ENCODE measurements around the gene HIKESHI. TPM values are rescaled to one million over a fixed set of nuclear protein-coding genes. Genes with fewer than 3 reads are reported as not detected.
A peak's percentile ranks its signal among the peaks of the same experiment; 100 is the strongest.

Gene HIKESHI, protein sequence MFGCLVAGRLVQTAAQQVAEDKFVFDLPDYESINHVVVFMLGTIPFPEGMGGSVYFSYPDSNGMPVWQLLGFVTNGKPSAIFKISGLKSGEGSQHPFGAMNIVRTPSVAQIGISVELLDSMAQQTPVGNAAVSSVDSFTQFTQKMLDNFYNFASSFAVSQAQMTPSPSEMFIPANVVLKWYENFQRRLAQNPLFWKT
- total RNA-seq (2021; ENCODE audit: unreplicated experiment) (38.2 TPM), Bru-seq, nascent RNA (percentile 70 among the genes with signal in this experiment), BruChase-seq, experiment 1, labeled RNA remaining after a 6-hour chase (percentile 61 among the genes with signal in this experiment), BruChase-seq, experiment 2, labeled RNA remaining after a 2-hour chase (percentile 62 among the genes with signal in this experiment)
- 33.9 and 51.2 TPM in 2 replicates for polyA plus RNA-seq (2012)
- long read RNA-seq, transcript HIKESHI-201 (5 exons, 1,113 nt): major isoform, 25 of 32 reads
- long read RNA-seq, partial matches to known transcripts: 1 of 32 reads
- long read RNA-seq, other reads (novel, unspliced or antisense): 3 of 32 reads

DNA sequence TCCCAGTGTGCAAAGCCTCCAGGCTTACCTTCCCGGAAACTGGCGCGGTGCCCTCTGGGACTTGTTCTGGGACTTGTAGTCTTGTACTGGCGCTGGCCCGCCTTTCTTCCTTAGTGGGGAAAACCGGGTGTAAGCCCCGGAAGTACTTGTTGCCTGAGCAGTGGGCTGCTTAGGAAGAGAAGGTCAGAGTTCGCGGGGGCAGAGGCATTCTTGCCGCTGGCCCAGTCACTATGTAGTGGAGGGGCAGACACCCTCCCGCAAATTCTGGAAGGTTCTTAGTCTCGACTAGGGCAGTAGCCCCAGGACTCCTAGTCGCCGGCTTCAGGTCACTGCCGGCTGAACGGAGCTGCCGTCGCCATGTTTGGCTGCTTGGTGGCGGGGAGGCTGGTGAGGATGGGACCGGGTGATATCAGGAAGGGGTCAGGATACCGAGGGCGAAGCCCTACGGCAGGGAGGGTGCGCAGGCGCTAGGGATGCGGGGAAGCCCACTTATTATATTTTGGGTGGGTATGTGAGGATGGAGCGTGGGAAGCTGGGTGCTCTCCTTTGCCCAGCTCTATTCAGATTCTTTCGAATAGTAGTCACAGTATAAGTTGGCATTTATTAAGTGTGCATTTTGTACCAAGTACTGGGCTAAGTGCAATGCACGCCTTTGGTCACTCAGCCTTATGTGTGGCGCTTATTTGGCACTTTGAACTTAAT lies at the start of gene HIKESHI:
HIKESHI (plus strand) TSS at position 149 of the 702 bp plus-strand sequence; CDS start at position 358, 209 bp downstream.
- Histone ChIP-seq H3K36me3 (ENCODE audit: control insufficient read depth in 1 of 2, insufficient read depth in 2 of 2, low read length in 2 of 2) (no peaks in the 10 kb centered on the region), H3K27me3 (ENCODE audit: insufficient read depth, low read length) (no peaks in the 10 kb centered on the region), H3K9me3 (ENCODE audit: control insufficient read depth in 1 of 2, insufficient read depth in 1 of 2, low read depth in 1 of 2, low read length in 2 of 2) (no peaks in the 10 kb centered on the region), H3K4me3 (replicated peaks in 1 of 2; ENCODE audit: low read depth in 1 of 2, low read length in 2 of 2) (peak within 1 kb of the TSS; percentile 82 to 98), H3K9me2 (ENCODE audit: insufficient read depth) (no peaks in the 10 kb centered on the region), H2AFZ (ENCODE audit: low read depth, low read length, poor library complexity, severe bottlenecking) (peak within 1 kb of the TSS; percentile 72), H4K20me1 (ENCODE audit: insufficient read depth) (no peaks in the 10 kb centered on the region), H3K9ac (ENCODE audit: low read length) (peak within 1 kb of the TSS; percentile 84), H3K4me2 (ENCODE audit: low read length) (peak within 1 kb of the TSS; percentile 83), H3K79me2 (ENCODE audit: insufficient read depth, low read length) (peaks cover 38% of the 10 kb centered on the region), H3K27ac (ENCODE audit: low read depth, low read length) (peak within 1 kb of the TSS; percentile 51), H3K4me1 (ENCODE audit: control insufficient read depth in 1 of 2, insufficient read depth in 2 of 2, low read length in 2 of 2) (peaks cover 4 to 14% of the 10 kb centered on the region in 2 experiments; a peak in 3 of 4 replicates)
- intact Hi-C loops (cut with micrococcal nuclease): no loop called here
- POLR2A ChIA-PET: no interaction called here
- peak; percentile 93 for DNase-seq (ENCODE audit: low read depth, low spot score)
- BruUV-seq (replicated peaks): no TSS peak
- CTCF ChIA-PET: no interaction called here
- RAD21 ChIA-PET (ENCODE audit: low non-redundant PET in 1 of 2, low total read pairs in 2 of 2, uncharacterized antibody in 2 of 2, unreplicated experiment in 2 of 2): no interaction called here
- ATAC-seq: peak; percentile 98
- TF ChIP-seq, protein P1, sequence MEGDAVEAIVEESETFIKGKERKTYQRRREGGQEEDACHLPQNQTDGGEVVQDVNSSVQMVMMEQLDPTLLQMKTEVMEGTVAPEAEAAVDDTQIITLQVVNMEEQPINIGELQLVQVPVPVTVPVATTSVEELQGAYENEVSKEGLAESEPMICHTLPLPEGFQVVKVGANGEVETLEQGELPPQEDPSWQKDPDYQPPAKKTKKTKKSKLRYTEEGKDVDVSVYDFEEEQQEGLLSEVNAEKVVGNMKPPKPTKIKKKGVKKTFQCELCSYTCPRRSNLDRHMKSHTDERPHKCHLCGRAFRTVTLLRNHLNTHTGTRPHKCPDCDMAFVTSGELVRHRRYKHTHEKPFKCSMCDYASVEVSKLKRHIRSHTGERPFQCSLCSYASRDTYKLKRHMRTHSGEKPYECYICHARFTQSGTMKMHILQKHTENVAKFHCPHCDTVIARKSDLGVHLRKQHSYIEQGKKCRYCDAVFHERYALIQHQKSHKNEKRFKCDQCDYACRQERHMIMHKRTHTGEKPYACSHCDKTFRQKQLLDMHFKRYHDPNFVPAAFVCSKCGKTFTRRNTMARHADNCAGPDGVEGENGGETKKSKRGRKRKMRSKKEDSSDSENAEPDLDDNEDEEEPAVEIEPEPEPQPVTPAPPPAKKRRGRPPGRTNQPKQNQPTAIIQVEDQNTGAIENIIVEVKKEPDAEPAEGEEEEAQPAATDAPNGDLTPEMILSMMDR (IDR thresholded peaks at IDR 0.05 in 2 of 3, conservative IDR thresholded peaks at IDR 0.05 in 1 of 3; ENCODE audit: borderline replicate concordance in 1 of 3, insufficient read depth in 1 of 3, low read depth in 2 of 3, low read length in 2 of 3): no peak
- no peak for TF ChIP-seq JUND (IDR thresholded peaks at IDR 0.05)
- peak; percentile 83 for TF ChIP-seq YY1 (IDR thresholded peaks at IDR 0.05; ENCODE audit: extremely low read depth, insufficient replicate concordance, low read depth, low read length)
- no peak for TF ChIP-seq ZNF274 (IDR thresholded peaks at IDR 0.05; ENCODE audit: low read depth, low read length)
- no peak for TF ChIP-seq EZH2 (IDR thresholded peaks at IDR 0.05)
- no peak for TF ChIP-seq RAD21 (IDR thresholded peaks at IDR 0.05; ENCODE audit: low read depth)
- peak; percentile 77; the same call in 1 of the 2 replicates for TF ChIP-seq CBX3 (IDR thresholded peaks at IDR 0.05; ENCODE audit: low read depth)
- TF ChIP-seq SRF (IDR thresholded peaks at IDR 0.05; ENCODE audit: low read depth): peak; percentile 97
- TF ChIP-seq EZH2phosphoT487 (IDR thresholded peaks at IDR 0.05; ENCODE audit: borderline replicate concordance): no peak
- no peak for TF ChIP-seq TCF7L2 (IDR thresholded peaks at IDR 0.05; ENCODE audit: borderline replicate concordance, extremely low read depth, insufficient read depth, insufficient read length)
- peak; percentile 86 for TF ChIP-seq EGR1 (IDR thresholded peaks at IDR 0.05; ENCODE audit: low read depth)
- TF ChIP-seq, protein P2, sequence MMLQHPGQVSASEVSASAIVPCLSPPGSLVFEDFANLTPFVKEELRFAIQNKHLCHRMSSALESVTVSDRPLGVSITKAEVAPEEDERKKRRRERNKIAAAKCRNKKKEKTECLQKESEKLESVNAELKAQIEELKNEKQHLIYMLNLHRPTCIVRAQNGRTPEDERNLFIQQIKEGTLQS (IDR thresholded peaks at IDR 0.05): no peak
- no peak for TF ChIP-seq SIN3A (IDR thresholded peaks at IDR 0.05; ENCODE audit: low read depth)
- TF ChIP-seq, protein P3, sequence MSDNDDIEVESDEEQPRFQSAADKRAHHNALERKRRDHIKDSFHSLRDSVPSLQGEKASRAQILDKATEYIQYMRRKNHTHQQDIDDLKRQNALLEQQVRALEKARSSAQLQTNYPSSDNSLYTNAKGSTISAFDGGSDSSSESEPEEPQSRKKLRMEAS (IDR thresholded peaks at IDR 0.05): no peak
- TF ChIP-seq FOSL1 (IDR thresholded peaks at IDR 0.05; ENCODE audit: low read depth): no peak
- no peak for TF ChIP-seq POLR2A (IDR thresholded peaks at IDR 0.05; ENCODE audit: borderline replicate concordance, extremely low read depth, insufficient read depth, insufficient read length)
- TF ChIP-seq CEBPB (IDR thresholded peaks at IDR 0.05; ENCODE audit: low read depth): no peak
- TF ChIP-seq ELF1 (IDR thresholded peaks at IDR 0.05; ENCODE audit: borderline replicate concordance, low read depth): peak; percentile 92
- TF ChIP-seq SP1 (IDR thresholded peaks at IDR 0.05; ENCODE audit: low read depth): peak; percentile 87
- TF ChIP-seq, protein P4, sequence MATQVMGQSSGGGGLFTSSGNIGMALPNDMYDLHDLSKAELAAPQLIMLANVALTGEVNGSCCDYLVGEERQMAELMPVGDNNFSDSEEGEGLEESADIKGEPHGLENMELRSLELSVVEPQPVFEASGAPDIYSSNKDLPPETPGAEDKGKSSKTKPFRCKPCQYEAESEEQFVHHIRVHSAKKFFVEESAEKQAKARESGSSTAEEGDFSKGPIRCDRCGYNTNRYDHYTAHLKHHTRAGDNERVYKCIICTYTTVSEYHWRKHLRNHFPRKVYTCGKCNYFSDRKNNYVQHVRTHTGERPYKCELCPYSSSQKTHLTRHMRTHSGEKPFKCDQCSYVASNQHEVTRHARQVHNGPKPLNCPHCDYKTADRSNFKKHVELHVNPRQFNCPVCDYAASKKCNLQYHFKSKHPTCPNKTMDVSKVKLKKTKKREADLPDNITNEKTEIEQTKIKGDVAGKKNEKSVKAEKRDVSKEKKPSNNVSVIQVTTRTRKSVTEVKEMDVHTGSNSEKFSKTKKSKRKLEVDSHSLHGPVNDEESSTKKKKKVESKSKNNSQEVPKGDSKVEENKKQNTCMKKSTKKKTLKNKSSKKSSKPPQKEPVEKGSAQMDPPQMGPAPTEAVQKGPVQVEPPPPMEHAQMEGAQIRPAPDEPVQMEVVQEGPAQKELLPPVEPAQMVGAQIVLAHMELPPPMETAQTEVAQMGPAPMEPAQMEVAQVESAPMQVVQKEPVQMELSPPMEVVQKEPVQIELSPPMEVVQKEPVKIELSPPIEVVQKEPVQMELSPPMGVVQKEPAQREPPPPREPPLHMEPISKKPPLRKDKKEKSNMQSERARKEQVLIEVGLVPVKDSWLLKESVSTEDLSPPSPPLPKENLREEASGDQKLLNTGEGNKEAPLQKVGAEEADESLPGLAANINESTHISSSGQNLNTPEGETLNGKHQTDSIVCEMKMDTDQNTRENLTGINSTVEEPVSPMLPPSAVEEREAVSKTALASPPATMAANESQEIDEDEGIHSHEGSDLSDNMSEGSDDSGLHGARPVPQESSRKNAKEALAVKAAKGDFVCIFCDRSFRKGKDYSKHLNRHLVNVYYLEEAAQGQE (IDR thresholded peaks at IDR 0.05; ENCODE audit: low read depth): no peak
